ENCODE results near the gene ICE2. TPM values are rescaled to one million over a fixed set of nuclear protein-coding genes. Genes with fewer than 3 reads are reported as not detected.

The ICE2 gene
- total RNA-seq, 1 experiment from 2014 or later = 76.5 TPM

DNA sequence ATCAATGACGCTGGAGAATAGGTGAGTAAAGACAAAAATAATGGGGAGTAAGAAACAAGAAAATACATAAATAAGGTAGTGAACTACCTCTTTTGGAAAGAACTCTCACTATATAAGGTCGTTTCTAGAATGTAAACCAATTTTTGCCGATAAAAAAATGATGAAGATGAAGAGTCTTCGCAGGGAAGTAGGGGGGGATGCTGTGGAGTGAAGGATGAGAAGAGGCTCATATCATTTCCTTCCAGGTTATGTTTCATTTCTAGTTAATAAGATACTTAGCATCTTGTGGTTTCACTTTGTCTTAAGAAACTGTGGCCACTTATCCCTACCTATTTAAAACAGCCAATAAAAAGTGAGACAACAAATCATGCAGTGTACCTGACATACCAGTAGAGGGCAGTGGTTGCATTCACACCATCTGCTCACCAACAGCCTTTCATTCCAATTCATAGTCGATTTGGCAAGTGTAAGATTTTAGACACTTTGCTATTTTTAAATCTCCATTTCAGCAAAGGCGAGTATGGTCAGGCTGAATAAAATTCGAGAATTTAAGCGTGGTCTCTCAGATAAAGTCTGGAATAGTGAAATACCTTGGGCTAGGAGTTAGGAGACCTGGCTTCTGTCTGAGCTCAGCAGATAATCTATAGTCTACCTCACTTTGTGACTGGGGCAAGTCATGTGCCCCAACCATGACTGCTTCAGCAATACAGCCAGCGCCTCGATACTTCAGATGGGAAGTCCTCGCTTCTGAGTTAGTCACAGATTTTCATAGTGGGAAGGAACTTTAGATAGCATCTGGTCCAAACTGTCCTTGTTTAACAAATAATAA, 28.9 kb upstream of the ICE2 start:
- POLR2A ChIA-PET (ENCODE audit: low non-redundant PET) = no interaction called here
- H3K36me3 ChIP-seq (ENCODE audit: insufficient read depth, low read length, poor library complexity, severe bottlenecking) = no peaks in the 10 kb centered on the region
- H3K9me3 ChIP-seq (ENCODE audit: low read depth, low read length, poor library complexity, severe bottlenecking) = no peaks in the 10 kb centered on the region
- peak; percentile 66 for DNase-seq (ENCODE audit: low spot score)
- no peak overlapping the region for H3K4me3 ChIP-seq (ENCODE audit: low read depth, low read length, poor library complexity, severe bottlenecking)
- no TSS peak for BruUV-seq (replicated peaks)
- H3K27ac ChIP-seq (ENCODE audit: low read depth, low read length, poor library complexity, severe bottlenecking) = no peak overlapping the region
- intact Hi-C loops (cut with micrococcal nuclease; ENCODE audit: unreplicated experiment) = loop anchor here (2.0 to 10.0 kb wide), 2 partner anchors 149 to 1327 kb away; no protein-coding TSS in a partner anchor
- no peaks in the 10 kb centered on the region for H3K4me1 ChIP-seq (ENCODE audit: insufficient read depth, low read length, poor library complexity, severe bottlenecking)
- no peaks in the 10 kb centered on the region for H3K27me3 ChIP-seq (replicated peaks; ENCODE audit: insufficient read depth, low read depth, low read length, poor library complexity)
- TF ChIP-seq CTCF (conservative IDR thresholded peaks at IDR 0.05; ENCODE audit: low read depth, low read length) = peak; percentile 94
- no peak for TF ChIP-seq EZH2 (IDR thresholded peaks at IDR 0.05; ENCODE audit: borderline replicate concordance, low read depth, low read length, poor library complexity, severe bottlenecking)
- CTCF ChIA-PET = interaction anchor here (0.5 kb wide), 1 partner anchor 409 kb away, joined by 3 read pairs; no protein-coding TSS in a partner anchor

GRCh38 chr15:60496853-60497252, 17.9 kb upstream of the ICE2 start:
- intact Hi-C loops (cut with micrococcal nuclease; ENCODE audit: unreplicated experiment) = no loop called here
- CTCF ChIA-PET = no interaction called here
- no peaks in the 10 kb centered on the region for H3K9me3 ChIP-seq (ENCODE audit: low read depth, low read length, poor library complexity, severe bottlenecking)

GRCh38 chr15:60494108-60494507, 15.2 kb upstream of the ICE2 start:
- POLR2A ChIA-PET (ENCODE audit: low non-redundant PET) = no interaction called here

More at GRCh38 chr15:60496853-60497252, 17.9 kb upstream of the ICE2 start:
- H3K27ac ChIP-seq (ENCODE audit: low read depth, low read length, poor library complexity, severe bottlenecking) = no peak overlapping the region
- H3K27me3 ChIP-seq (replicated peaks; ENCODE audit: insufficient read depth, low read depth, low read length, poor library complexity) = no peaks in the 10 kb centered on the region
- no peaks in the 10 kb centered on the region for H3K36me3 ChIP-seq (ENCODE audit: insufficient read depth, low read length, poor library complexity, severe bottlenecking)
- H3K4me3 ChIP-seq (ENCODE audit: low read depth, low read length, poor library complexity, severe bottlenecking) = no peak overlapping the region
- DNase-seq (ENCODE audit: low spot score) = no peak
- POLR2A ChIA-PET (ENCODE audit: low non-redundant PET) = no interaction called here
- no peaks in the 10 kb centered on the region for H3K4me1 ChIP-seq (ENCODE audit: insufficient read depth, low read length, poor library complexity, severe bottlenecking)
- TF ChIP-seq CTCF (conservative IDR thresholded peaks at IDR 0.05; ENCODE audit: low read depth, low read length) (no peak), EZH2 (IDR thresholded peaks at IDR 0.05; ENCODE audit: borderline replicate concordance, low read depth, low read length, poor library complexity, severe bottlenecking) (no peak)
- no TSS peak for BruUV-seq (replicated peaks)

More at GRCh38 chr15:60494108-60494507, 15.2 kb upstream of the ICE2 start:
- TF ChIP-seq EZH2 (IDR thresholded peaks at IDR 0.05; ENCODE audit: borderline replicate concordance, low read depth, low read length, poor library complexity, severe bottlenecking) (no peak), CTCF (conservative IDR thresholded peaks at IDR 0.05; ENCODE audit: low read depth, low read length) (no peak)
- H3K27me3 ChIP-seq (replicated peaks; ENCODE audit: insufficient read depth, low read depth, low read length, poor library complexity) = no peaks in the 10 kb centered on the region
- H3K36me3 ChIP-seq (ENCODE audit: insufficient read depth, low read length, poor library complexity, severe bottlenecking) = no peaks in the 10 kb centered on the region
- no peak for DNase-seq (ENCODE audit: low spot score)
- no peak overlapping the region for H3K27ac ChIP-seq (ENCODE audit: low read depth, low read length, poor library complexity, severe bottlenecking)
- CTCF ChIA-PET = no interaction called here
- intact Hi-C loops (cut with micrococcal nuclease; ENCODE audit: unreplicated experiment) = no loop called here
- H3K9me3 ChIP-seq (ENCODE audit: low read depth, low read length, poor library complexity, severe bottlenecking) = no peaks in the 10 kb centered on the region
- BruUV-seq (replicated peaks) = no TSS peak
- no peaks in the 10 kb centered on the region for H3K4me1 ChIP-seq (ENCODE audit: insufficient read depth, low read length, poor library complexity, severe bottlenecking)
- H3K4me3 ChIP-seq (ENCODE audit: low read depth, low read length, poor library complexity, severe bottlenecking) = no peak overlapping the region
